C4-2B (cell line): Measurements from ENCODE around the gene ELOVL7.

ENCODE experiments used
- H3K27ac ChIP-seq: fragments of 450-650 bp; 2 replicates; pipeline ENCODE4 v1.5.1; 2017
- ZFX ChIP-seq: fragments of 450-650 bp; IDR thresholded peaks from 2 replicates; pipeline ENCODE4 v1.6.1; 2017
- TF ChIP-seq, protein P1 (sequence below): fragments of 450-650 bp; conservative IDR thresholded peaks from 2 replicates; pipeline ENCODE4 v1.5.1; 2017; ENCODE audit warnings: mild to moderate bottlenecking

ELOVL7 gene

DNA sequence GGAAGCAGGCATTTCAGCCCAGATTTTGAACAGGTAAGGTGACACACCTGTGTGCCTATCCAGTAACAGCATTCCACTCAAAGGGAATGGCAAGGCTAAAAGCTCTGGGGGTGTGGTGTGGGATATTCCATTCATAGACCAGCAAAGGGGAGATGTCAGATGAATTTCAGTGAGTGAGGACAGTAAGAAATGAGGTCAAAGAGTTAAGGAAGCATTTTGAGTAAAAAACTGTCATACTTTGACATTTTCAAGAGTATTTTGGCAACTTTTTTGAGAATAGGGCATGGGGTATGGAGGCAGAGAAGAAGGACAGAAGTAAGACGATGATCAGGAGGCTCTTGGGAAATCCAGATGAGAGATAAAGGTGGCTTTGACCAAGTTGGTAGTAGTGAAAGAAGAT lies 2.2 kb upstream of the ELOVL7 start:
- TF ChIP-seq ZFX, result no peak
- TF ChIP-seq, protein P1, sequence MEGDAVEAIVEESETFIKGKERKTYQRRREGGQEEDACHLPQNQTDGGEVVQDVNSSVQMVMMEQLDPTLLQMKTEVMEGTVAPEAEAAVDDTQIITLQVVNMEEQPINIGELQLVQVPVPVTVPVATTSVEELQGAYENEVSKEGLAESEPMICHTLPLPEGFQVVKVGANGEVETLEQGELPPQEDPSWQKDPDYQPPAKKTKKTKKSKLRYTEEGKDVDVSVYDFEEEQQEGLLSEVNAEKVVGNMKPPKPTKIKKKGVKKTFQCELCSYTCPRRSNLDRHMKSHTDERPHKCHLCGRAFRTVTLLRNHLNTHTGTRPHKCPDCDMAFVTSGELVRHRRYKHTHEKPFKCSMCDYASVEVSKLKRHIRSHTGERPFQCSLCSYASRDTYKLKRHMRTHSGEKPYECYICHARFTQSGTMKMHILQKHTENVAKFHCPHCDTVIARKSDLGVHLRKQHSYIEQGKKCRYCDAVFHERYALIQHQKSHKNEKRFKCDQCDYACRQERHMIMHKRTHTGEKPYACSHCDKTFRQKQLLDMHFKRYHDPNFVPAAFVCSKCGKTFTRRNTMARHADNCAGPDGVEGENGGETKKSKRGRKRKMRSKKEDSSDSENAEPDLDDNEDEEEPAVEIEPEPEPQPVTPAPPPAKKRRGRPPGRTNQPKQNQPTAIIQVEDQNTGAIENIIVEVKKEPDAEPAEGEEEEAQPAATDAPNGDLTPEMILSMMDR, result no peak
- no peak overlapping the region for H3K27ac ChIP-seq

DNA sequence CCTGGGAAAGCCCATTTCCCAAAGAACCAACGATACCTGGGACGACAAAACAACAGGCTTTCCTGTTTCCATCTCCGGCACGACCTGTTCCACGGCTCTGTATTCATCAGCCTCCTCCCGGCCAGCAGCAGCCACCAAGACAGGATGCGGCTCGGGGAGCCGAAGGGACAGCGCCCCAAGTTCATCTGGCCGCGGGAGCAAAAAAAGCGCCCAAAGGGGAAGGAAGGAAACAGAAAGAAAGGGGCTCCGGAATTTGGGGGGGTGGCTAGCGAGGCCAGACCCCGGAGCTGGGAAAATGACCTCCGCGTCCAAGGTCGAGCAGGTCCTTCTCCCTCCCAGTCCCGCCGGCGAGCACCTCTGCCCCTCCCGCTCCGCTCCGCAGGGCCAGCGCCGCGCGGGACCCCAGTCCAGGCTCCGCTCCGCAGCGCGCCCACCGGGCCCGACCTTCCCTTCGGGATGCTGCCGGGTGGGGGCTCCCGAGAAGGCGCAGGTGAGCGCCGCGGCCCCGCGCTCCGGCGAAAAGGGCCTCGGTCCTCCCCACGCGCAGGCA lies 608 bp downstream of the ELOVL7 start:
- TF ChIP-seq, protein P1, result no peak
- no peak for TF ChIP-seq ZFX
- H3K27ac ChIP-seq, result peak overlapping the region; percentile 99

DNA sequence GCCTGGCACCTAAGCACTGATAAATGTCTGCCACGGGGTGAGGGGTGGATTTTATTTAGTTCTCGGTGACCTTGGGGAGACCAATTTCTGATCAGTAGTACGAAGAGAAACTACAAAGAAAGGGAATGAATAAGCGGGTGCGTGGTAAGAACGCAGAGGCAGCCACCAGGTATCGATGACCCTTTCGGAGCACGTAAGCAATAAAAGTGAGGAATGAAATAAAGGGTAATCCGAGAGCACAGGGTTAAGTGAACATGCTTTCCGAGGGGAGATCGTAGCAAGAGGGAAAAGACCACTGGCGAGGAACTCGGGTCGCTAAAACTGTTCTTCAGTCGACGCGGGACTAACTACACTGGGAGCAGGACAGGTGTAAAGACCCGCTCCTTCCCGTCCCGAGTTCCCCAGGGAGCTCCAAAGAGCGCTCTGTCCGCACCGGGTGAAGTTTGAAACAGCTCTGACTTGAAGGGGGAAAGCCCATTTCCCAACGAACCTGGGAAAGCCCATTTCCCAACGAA lies 1.1 kb downstream of the ELOVL7 start:
- peak overlapping the region; percentile 99 for H3K27ac ChIP-seq
- TF ChIP-seq, protein P1, result no peak
- TF ChIP-seq ZFX, result no peak

DNA sequence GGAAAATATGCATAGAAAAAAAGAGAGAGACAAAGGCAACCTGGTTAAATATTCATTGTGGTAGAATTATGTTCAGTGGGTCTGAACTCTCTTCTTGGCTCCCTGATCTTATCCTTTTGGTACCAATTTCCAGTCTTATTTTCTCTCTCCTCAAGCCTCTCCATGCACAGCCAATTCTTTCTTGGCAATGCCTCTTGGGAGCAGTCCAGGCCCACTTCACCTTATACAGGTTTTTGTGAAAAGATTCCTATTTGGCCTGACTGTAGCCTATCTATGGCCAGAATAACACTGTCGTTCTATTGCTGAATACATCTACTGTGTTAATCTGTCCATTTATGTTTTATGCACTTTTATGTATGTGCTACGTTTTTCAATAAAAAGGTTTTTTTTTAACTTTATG lies 2.7 kb downstream of the ELOVL7 start:
- TF ChIP-seq, protein P1, result no peak
- no peak for TF ChIP-seq ZFX
- H3K27ac ChIP-seq, result peak overlapping the region; percentile 43

DNA sequence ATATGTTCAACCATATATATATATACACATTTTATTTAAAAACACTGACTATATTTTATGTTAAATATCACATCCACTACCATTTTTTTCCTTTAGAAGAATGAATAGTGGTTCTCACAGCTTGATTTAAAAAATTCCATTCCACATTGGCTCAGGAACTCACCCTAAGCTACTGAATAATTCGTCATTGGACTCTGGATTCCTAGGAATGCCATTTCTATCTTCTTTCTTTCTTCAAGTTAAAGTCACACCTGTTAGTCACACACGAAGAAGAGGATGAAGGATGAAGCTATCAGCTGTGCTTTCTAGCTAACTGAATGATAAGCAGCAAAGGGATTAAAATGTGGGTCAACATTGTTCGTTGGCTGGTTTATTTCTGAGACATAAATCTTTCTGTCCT lies 7.9 kb downstream of the ELOVL7 start:
- TF ChIP-seq ZFX, result no peak
- TF ChIP-seq, protein P1, result no peak
- no peak overlapping the region for H3K27ac ChIP-seq

DNA sequence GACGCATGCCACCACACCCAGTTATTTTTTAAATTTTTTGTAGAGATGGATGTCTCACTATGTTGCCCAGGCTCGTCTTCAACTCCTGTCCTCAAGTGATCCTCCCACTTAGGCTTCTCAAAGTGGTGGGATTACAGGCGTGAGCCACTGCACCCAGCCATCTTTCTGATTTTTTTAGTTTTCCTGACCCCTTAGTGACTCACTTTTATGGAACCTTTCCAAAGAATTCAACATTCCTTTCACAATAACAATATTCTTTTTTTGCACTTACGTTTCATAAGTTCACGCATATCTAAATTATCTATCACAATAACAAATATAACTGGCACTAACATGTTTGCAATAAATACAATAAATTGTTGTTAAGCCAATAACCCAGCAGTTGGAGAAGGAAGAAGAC lies 8.5 kb downstream of the ELOVL7 start:
- no peak overlapping the region for H3K27ac ChIP-seq
- TF ChIP-seq, protein P1, result no peak
- TF ChIP-seq ZFX, result no peak

DNA sequence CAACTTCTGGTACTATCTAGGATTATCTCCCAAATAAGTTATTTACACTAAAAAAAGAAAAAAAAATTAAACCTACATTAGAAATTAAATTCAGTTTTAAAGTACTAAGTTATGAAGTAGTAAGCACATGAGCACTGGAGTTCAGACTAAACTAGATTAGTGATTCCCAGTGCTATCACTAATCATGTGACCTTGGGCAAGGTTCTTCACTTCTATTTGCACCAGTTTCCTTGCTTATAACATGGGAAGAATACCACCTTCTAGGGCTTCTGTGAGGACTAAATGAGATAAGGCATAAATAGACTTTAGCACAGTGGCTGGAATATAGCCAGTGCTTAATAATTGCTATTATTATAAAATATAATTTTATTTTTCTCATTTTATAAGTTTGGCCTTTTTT lies 10.5 kb downstream of the ELOVL7 start:
- no peak overlapping the region for H3K27ac ChIP-seq
- no peak for TF ChIP-seq ZFX
- TF ChIP-seq, protein P1, result no peak
